ENCODE data around the gene PTPRT. TPM values are rescaled to one million over a fixed set of nuclear protein-coding genes. Genes with fewer than 3 reads are reported as not detected.

PTPRT gene
- total and polyA plus RNA-seq, 12 donors = 0.05 to 0.34 (median 0.16) TPM; not detected in 1

- TF ChIP-seq POLR2A (IDR thresholded peaks at IDR 0.05) = no peak
- no peaks in the 10 kb centered on the region for H3K27me3 ChIP-seq
- no peak overlapping the region for H3K27ac ChIP-seq
- H3K36me3 ChIP-seq (replicated peaks in 1 of 2) = no peaks in the 10 kb centered on the region
- WGBS, 4 donors = 79 to 88% (median 82%) methylated on average over 3 of the region's 3 CpGs
- no peak for DNase-seq
- no peaks in the 10 kb centered on the region for H3K4me1 ChIP-seq (replicated peaks in 1 of 2)
- H3K9me3 ChIP-seq (replicated peaks in 1 of 3) = no peaks in the 10 kb centered on the region
- intact Hi-C loops (cut with DNase I) = no loop called here
- H3K4me3 ChIP-seq = no peak overlapping the region
Observed at GRCh38 chr20:42507874-42508273, 681.8 kb downstream of the PTPRT start.

- no peaks in the 10 kb centered on the region for H3K4me1 ChIP-seq (replicated peaks in 1 of 2)
- DNase-seq = no peak
- H3K27me3 ChIP-seq = no peaks in the 10 kb centered on the region
- H3K4me3 ChIP-seq = no peak overlapping the region
- no peaks in the 10 kb centered on the region for H3K36me3 ChIP-seq (replicated peaks in 1 of 2)
- TF ChIP-seq CTCF (IDR thresholded peaks at IDR 0.05) = no peak
- no peak for TF ChIP-seq POLR2A (IDR thresholded peaks at IDR 0.05)
- H3K9me3 ChIP-seq (replicated peaks in 1 of 3) = no peaks in the 10 kb centered on the region
- no peak overlapping the region for H3K27ac ChIP-seq
- intact Hi-C loops (cut with DNase I) = no loop called here
- 59 to 68% (median 61%) methylated on average over 2 of the region's 2 CpGs for WGBS, 4 donors
Observed at GRCh38 chr20:42506397-42506796, 683.3 kb downstream of the PTPRT start.

- Histone ChIP-seq H3K9me3 (replicated peaks in 1 of 3) (no peaks in the 10 kb centered on the region), H3K4me3 (no peak overlapping the region), H3K4me1 (replicated peaks in 1 of 2) (no peaks in the 10 kb centered on the region), H3K27me3 (no peaks in the 10 kb centered on the region), H3K27ac (no peak overlapping the region), H3K36me3 (replicated peaks in 1 of 2) (no peaks in the 10 kb centered on the region)
- intact Hi-C loops (cut with DNase I) = no loop called here
- no peak for TF ChIP-seq CTCF (IDR thresholded peaks at IDR 0.05)
- no peak for TF ChIP-seq POLR2A (IDR thresholded peaks at IDR 0.05)
- no peak for DNase-seq
Observed at GRCh38 chr20:42502591-42502990, 687.1 kb downstream of the PTPRT start.

- TF ChIP-seq POLR2A (IDR thresholded peaks at IDR 0.05) (no peak), CTCF (IDR thresholded peaks at IDR 0.05) (no peak)
- Histone ChIP-seq H3K4me3 (no peak overlapping the region), H3K36me3 (replicated peaks in 1 of 2) (no peaks in the 10 kb centered on the region), H3K27me3 (no peaks in the 10 kb centered on the region), H3K4me1 (replicated peaks in 1 of 2) (no peaks in the 10 kb centered on the region), H3K9me3 (replicated peaks in 1 of 3) (no peaks in the 10 kb centered on the region), H3K27ac (no peak overlapping the region)
- intact Hi-C loops (cut with DNase I) = no loop called here
- 43 to 58% (median 53%) methylated on average over 5 of the region's 5 CpGs for WGBS, 4 donors
- DNase-seq = no peak
Observed at GRCh38 chr20:42496595-42496994, 693.1 kb downstream of the PTPRT start.

GRCh38 chr20:42494290-42494689 is 695.4 kb downstream of the PTPRT start:
- Histone ChIP-seq H3K27ac (no peak overlapping the region), H3K4me3 (no peak overlapping the region), H3K4me1 (replicated peaks in 1 of 2) (no peaks in the 10 kb centered on the region), H3K27me3 (no peaks in the 10 kb centered on the region), H3K9me3 (replicated peaks in 1 of 3) (no peaks in the 10 kb centered on the region), H3K36me3 (replicated peaks in 1 of 2) (no peaks in the 10 kb centered on the region)
- 73 to 86% (median 76%) methylated on average over 4 of the region's 4 CpGs for WGBS, 4 donors
- intact Hi-C loops (cut with DNase I) = no loop called here
- no peak for TF ChIP-seq POLR2A (IDR thresholded peaks at IDR 0.05)
- no peak for TF ChIP-seq CTCF (IDR thresholded peaks at IDR 0.05)
- DNase-seq = no peak
